T47D (cell line): ENCODE results near the gene FOXC2.

ENCODE experiments used
- DNase-seq, 2 experiments: peaks; one replicate each; pipeline versions ENCODE4 v3.0.0 to v3.0.0-alpha.2; 2011 to 2012; ENCODE audit warnings: low read depth in 1 of 2, low spot score in 1 of 2
- JUND ChIP-seq: IDR thresholded peaks from 2 replicates; pipeline ENCODE4 v1.6.1; 2012; ENCODE audit warnings: low read depth
- in situ Hi-C: cut with HindIII; loops from 2 replicates; pipeline ENCODE4 v1.10.0; 2016; ENCODE audit warnings: low sequenced_read_pairs, low pct_unique_long_range_greater_than_20kb

FOXC2 gene

DNA sequence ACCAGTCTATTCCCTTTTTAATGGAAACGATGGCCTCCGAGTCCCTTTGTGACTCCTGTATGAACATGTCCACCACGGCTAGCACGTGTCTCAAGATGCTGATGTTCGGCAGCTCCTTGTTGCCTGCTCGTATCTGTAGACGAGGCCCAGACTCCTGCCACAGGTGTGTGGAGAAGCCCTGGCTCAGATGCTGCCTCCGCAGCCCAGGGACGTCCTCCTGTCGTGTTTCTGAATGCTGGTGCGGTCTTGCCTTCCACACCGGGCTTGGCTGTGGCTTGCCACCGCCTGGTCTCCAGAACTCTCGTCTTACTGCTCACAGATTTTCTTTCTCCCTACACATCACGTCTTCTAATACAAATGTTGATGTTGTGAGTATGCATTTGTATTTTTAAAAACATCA lies 39.3 kb upstream of the FOXC2 start:
- no peak for TF ChIP-seq JUND
- in situ Hi-C loops, result no loop called here
- DNase-seq, result no peak

GRCh38 chr16:86528061-86528929 lies 38.3 kb upstream of the FOXC2 start:
- no peak for TF ChIP-seq JUND
- DNase-seq, result no peak
- in situ Hi-C loops, result no loop called here

DNA sequence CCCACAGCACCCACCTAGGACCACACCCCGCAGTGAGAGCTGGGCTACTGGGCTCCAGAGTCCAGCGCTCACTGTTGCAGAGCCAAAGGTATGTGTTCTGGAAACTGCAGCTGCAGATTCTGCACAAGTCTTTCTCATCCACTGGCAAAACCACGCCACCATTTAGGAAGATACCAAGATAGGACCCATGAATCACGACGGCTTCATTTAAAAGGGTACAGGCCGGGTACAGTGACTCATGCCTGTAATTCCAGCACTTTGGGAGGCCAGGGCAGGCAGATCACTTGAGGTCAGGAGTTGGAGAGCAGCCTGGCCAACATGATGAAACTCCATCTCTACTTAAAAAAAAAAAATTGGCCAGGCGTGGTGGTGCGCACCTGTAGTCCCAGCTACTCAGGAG lies 37.5 kb upstream of the FOXC2 start:
- TF ChIP-seq JUND, result no peak
- in situ Hi-C loops, result no loop called here
- DNase-seq, result no peak

- no peak for TF ChIP-seq JUND
- DNase-seq, result no peak
- in situ Hi-C loops, result no loop called here
Measured at GRCh38 chr16:86530251-86531190, 36.1 kb upstream of the FOXC2 start.

DNA sequence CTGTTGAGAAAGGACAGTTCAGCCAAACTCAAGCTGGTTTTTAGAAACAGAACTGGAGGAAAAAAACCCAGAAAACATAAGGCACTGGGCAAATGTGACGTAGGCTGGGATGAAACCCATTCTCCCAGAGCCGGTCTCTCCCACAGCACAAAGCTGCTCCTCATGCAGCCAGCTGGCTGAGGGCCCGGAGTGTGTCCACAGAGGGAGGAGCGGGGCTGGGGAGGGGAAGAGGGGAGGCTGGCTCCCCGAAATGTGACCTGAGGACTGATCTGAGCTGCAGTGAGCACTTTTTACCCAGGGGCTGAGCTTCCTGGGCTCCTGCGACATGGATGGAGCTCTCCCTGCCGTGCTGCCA lies 35.5 kb upstream of the FOXC2 start:
- in situ Hi-C loops, result no loop called here
- TF ChIP-seq JUND, result no peak

DNA sequence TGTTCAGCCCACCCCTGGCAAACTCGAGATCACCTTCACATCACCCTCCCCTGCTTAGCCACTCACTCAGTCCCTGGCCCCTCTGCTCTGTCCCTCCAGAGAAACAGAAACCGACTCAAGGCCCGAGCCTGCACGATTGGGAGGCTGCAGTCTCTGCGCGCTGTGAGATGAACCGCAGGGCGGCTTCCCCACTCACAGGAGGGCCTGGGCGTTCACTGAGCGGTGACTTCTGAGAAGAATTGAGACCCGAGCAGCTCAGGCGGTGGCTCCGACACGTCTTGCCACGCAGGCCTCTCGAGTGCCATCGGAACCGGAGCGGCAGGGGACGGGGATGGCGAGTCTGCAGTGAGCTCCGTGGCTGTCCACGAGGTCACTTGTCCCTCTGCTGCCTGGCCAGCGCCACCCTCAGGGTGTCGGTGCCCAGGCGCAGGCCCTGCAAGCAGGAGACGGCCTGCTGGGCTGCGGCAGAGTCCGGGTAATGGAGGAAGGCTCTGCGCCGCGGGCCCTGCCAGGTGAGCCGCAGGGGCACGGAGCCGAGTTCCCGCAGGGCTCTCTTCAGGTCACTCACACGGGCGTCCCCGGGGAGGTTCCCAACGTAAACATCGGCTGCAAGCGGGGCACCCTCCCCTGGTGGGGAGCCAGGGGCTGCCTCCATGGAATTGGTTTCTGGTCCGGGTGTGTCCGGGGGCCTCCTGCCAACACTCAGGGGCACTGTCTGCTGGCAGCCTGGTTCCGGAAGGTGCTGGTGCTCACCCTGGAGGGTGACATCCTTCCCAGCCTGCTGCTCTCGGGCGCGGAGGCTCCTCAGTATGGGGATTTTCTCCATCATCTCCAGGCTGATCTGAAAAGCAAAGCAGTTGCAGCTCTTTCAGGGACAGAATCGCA lies 34.7 kb upstream of the FOXC2 start:
- no peak for DNase-seq
- TF ChIP-seq JUND, result no peak
- in situ Hi-C loops, result no loop called here

More for the DNA sequence above, 35.5 kb upstream of the FOXC2 start:
- no peak for DNase-seq

GRCh38 chr16:86532526-86532815 lies 34.2 kb upstream of the FOXC2 start:
- no peak for DNase-seq
- in situ Hi-C loops, result no loop called here
- TF ChIP-seq JUND, result no peak

- no peak for TF ChIP-seq JUND
- no peak for DNase-seq
- in situ Hi-C loops, result no loop called here
Measured at GRCh38 chr16:86533076-86533475, 33.6 kb upstream of the FOXC2 start.

GRCh38 chr16:86533767-86534351 lies 32.8 kb upstream of the FOXC2 start:
- in situ Hi-C loops, result no loop called here
- no peak for DNase-seq
- no peak for TF ChIP-seq JUND

DNA sequence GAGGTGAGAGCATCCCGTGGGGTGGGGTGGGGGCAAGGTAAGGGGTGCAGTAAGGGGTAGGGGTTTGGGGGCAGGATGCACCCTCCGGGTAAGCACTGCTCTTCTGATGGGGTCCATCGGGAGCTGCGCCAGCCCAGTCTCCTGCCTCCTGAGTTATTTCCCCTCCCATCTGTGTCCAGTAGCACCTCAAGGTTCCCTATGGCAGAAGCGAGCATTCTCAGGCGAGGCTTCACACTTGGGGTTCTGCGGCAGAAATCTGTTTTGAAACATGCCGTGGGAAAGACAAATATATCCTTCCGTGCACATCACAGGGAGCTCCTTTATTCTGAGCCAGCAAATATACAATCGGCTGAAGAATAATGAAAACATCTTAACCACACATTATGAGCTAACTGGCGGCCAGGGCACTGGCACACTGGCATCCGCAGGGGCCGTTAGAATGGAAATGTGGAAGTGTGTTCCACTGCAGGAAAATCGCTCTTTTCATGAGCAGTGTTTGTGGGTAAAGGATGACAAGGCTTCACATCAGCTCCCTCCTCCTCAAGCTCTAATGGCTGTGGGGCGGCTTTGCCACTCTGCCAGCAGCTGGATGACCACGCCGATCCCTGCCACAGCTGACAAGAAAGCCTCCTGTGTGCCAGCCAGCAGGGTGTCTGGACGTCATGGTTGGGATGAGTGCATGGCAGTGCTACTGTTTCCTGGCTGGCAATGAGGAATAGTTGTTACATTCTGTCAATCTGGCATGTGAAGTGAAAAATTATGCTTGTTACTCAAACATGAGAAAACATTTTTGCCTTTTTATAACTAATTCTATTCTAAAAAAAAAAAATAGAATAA lies 31.6 kb upstream of the FOXC2 start:
- in situ Hi-C loops, result no loop called here
- no peak for TF ChIP-seq JUND
- DNase-seq, result no peak

DNA sequence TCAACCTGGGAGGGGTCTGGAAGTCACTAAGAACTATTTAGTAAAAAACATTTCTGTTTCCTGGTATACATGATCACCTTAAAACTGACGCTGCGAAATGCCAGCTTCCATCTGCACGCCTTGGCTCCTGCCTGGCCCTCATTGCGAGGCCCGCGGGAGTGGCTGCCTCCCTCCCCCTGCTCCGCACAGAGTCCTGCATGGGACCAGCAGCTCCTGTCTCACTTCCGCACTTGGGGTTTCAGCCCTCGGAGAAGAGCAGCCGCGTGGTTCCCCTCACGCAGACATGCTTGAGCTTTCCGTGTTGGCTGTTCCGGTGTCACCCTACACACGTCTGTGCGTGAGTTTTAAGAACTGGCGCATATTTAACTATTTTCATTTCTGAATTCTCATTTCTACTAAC lies 30.0 kb upstream of the FOXC2 start:
- DNase-seq, result no peak
- in situ Hi-C loops, result no loop called here
- TF ChIP-seq JUND, result no peak
